AML-193 (cell line): ENCODE measurements around the gene AMMECR1L.
"Not testable (repeated sequence)": the region's sequence is repeated elsewhere in the genome, so short reads cannot be mapped to it uniquely, and the experiment has no call there.

Source experiments
- DNase-seq, 2 experiments: peaks; one replicate each; lab custom pipeline; 2025; lab: John Stamatoyannopoulos, UW

Gene AMMECR1L

GRCh38 chr2:127841466-127842178 lies 44.1 kb downstream of the AMMECR1L start:
- no peak for DNase-seq

DNA sequence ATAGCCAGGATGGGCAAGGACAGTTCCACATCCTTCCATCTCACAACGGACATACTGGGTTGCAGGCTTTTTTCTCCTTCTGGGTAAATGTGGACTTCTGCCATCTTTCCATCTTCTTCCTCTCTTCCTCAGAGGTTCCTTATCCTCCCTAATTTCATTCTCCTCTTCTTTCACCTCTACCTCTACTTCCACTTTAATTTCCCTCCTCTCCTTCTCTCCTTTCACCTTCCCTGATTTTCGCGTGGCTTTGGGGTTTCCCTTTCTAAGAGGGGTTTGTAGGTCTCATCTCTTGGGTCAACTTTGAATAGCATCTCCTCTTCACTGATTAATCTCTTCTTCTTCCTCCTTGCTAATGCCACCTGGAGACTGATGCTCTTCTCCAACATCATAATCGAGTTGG lies 44.9 kb downstream of the AMMECR1L start:
- DNase-seq = no peak

DNA sequence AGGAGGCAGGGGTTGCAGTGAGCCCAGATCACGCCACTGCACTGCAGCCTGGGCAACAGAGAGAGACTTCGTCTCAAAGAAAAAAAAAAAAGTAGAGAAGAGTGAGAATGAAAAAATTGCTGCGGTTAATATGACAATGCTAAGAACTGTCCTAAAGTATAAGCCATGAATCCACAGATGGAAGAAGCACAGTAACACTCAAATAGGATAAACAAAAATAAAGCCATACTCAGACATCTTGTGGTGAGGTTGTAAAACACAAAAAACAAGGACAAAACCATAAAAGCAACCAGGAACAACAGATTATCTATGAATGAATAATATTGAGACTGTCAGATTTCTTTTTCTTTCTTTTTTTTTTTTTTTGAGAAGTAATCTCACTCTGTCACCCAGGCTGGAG lies 50.8 kb downstream of the AMMECR1L start:
- no peak for DNase-seq

GRCh38 chr2:127829845-127830246 lies 55.9 kb downstream of the AMMECR1L start:
- DNase-seq = no peak

DNA sequence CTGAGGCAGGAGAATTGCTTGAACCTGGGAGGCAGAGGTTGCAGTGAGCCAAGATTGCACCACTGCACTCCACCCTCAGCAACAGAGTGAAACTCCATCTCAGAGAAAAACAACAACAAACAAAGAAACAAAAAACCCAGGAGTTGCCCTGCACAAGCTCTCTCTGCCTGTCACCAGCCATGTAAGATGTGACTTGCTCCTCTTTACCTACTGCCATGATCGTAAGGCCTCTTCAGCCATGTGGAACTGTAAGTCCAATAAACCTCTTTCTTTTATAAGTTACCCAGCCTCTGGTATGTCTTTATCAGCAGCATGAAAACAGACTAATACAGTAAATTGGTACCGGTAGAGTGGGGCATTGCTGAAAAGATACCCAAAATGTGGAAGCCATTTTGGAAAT lies 59.0 kb downstream of the AMMECR1L start:
- DNase-seq = not testable (repeated sequence)

DNA sequence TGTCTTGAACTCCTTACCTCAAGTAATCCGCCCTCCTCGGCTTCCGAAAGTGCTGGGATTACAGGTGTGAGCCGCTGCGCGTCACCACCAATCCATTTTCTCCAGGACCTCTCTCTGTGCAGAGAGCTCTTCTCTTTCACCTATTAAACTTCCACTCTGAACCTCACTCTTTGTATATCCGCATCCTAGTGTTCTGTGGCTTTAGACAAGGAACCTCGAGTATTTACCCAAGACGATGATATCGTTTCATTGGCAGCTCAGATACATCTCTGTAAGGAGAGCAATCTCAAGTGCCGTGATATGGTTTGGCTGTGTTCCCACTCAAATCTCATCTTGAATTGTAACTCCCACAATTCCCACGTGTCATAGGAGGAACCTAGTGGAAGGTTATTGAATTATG lies 59.7 kb downstream of the AMMECR1L start:
- no peak for DNase-seq

GRCh38 chr2:127820080-127820668 lies 65.6 kb downstream of the AMMECR1L start:
- DNase-seq = no peak

GRCh38 chr2:127818794-127819425 lies 66.8 kb downstream of the AMMECR1L start:
- no peak for DNase-seq

DNA sequence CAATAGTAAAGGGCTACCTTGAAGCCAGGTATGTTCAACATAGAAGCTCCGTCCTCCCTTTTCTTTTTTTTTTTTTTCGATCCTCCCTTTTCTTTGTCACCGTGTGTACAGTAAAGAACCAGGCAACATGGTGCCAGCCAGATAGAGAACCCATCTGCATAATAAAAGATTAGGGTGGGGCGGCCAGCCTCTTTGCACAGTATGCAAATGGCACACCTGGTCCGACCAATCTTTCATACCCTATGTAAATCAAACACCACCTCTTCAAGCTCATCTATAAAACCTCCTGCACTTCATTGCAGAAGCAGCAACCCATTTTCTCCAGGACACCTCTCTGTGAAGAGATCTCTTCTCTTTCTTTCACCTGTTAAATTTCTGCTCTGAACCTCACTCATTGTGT lies 67.5 kb downstream of the AMMECR1L start:
- DNase-seq = no peak

DNA sequence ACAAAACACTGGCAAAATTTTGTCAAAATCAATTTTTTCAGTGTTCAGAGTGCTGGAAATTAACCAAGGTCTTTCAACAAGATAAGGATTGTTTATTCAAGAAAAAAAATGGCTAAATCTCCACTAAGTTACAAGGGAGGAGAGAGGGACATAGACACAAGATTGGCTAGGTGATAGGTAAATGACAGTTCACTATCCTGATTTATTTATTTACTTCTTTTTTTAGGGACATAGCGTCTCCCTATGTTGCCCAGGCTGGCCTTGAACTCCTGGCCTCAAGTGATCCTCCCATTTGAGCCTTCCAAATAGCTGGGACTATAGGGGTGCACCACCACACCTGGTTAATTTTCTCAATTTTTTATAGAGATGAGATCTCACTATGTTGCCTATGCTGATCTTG lies 71.1 kb downstream of the AMMECR1L start:
- no peak for DNase-seq

GRCh38 chr2:127812441-127812840 lies 73.3 kb downstream of the AMMECR1L start:
- DNase-seq = not testable (repeated sequence)
